HG02840 (cell line): ENCODE measurements around the gene LYPD5.

Experiments
- ATAC-seq: cut with Tn5 transposase; IDR thresholded peaks from one replicate; pipeline ENCODE4 v1.9.1; 2021; ENCODE audit warnings: mild to moderate bottlenecking, moderate library complexity, moderate number of reproducible peaks; ENCODE audit not compliant: unreplicated experiment, low FRiP score

LYPD5 gene

GRCh38 chr19:43754503-43755255 lies 47.6 kb downstream of the LYPD5 start, which contains the start of gene SMG9:
Gene SMG9 (minus strand): TSS chr19:43754962. CDS start chr19:43750741, 4,221 bp downstream.
- ATAC-seq = peak; percentile 55

- ATAC-seq = no peak
These were observed 48.1 kb downstream of the LYPD5 start for GRCh38 chr19:43754253-43754502.

GRCh38 chr19:43752287-43752875 lies 49.9 kb downstream of the LYPD5 start:
- ATAC-seq = no peak

GRCh38 chr19:43751466-43752220 lies 50.6 kb downstream of the LYPD5 start:
- no peak for ATAC-seq

GRCh38 chr19:43749898-43750297 lies 52.3 kb downstream of the LYPD5 start:
- ATAC-seq = no peak

- ATAC-seq = no peak
These were observed 53.1 kb downstream of the LYPD5 start for GRCh38 chr19:43749152-43749551.

- no peak for ATAC-seq
These were observed 53.6 kb downstream of the LYPD5 start for GRCh38 chr19:43748685-43749084.

- ATAC-seq = no peak
These were observed 54.0 kb downstream of the LYPD5 start for GRCh38 chr19:43748205-43748594.

- ATAC-seq = no peak
These were observed 54.6 kb downstream of the LYPD5 start for GRCh38 chr19:43747557-43748204.
